ENCODE data around the gene GAB2.

The GAB2 gene

GRCh38 chr11:78257654-78258053, 160.0 kb downstream of the GAB2 start:
- Histone ChIP-seq H3K9me3 (replicated peaks in 1 of 11) (no peaks in the 10 kb centered on the region), H3K4me1 (peaks cover 0 to 20% (median 0%) of the 10 kb centered on the region in 10 experiments; a peak in 7 of 20 replicates), H3K9ac (no peak overlapping the region), H3K4me3 (no peak overlapping the region), H3K27ac (no peak overlapping the region), H3K4me2 (peak overlapping the region in 3 of 11 experiments; percentile 27 to 41 (median 38); a peak in 4 of 22 replicates), H3K36me3 (peaks cover 51 to 92% (median 76%) of the 10 kb centered on the region in 11 experiments), H4K20me1 (peaks cover 13 to 100% (median 95%) of the 10 kb centered on the region in 11 experiments; a peak in 20 of 22 replicates), H3K27me3 (no peaks in the 10 kb centered on the region)
- TF ChIP-seq Cebpa-rat (IDR thresholded peaks at IDR 0.05) = no peak

- no peak overlapping the region for H3K9ac ChIP-seq
- no peaks in the 10 kb centered on the region for H3K9me3 ChIP-seq (replicated peaks in 1 of 11)
- peak overlapping the region in 4 of 11 experiments; percentile 12 to 41 (median 32); a peak in 7 of 22 replicates for H3K4me2 ChIP-seq
- H3K4me1 ChIP-seq = peaks cover 0 to 27% (median 0%) of the 10 kb centered on the region in 10 experiments; a peak in 7 of 20 replicates
- H3K4me3 ChIP-seq = no peak overlapping the region
- no peaks in the 10 kb centered on the region for H3K27me3 ChIP-seq
- no peak for TF ChIP-seq Cebpa-rat (IDR thresholded peaks at IDR 0.05)
- no peak overlapping the region for H3K27ac ChIP-seq
- peaks cover 44 to 91% (median 69%) of the 10 kb centered on the region in 11 experiments for H3K36me3 ChIP-seq
- peaks cover 18 to 100% (median 95%) of the 10 kb centered on the region in 11 experiments; a peak in 20 of 22 replicates for H4K20me1 ChIP-seq
Observed at GRCh38 chr11:78256962-78257361, 160.7 kb downstream of the GAB2 start.

- peaks cover 0 to 37% (median 0%) of the 10 kb centered on the region in 10 experiments; a peak in 7 of 20 replicates for H3K4me1 ChIP-seq
- peaks cover 14 to 100% (median 95%) of the 10 kb centered on the region in 11 experiments; a peak in 20 of 22 replicates for H4K20me1 ChIP-seq
- no peak overlapping the region for H3K4me2 ChIP-seq
- peaks cover 36 to 91% (median 67%) of the 10 kb centered on the region in 11 experiments for H3K36me3 ChIP-seq
- H3K27ac ChIP-seq = no peak overlapping the region
- H3K9me3 ChIP-seq (replicated peaks in 1 of 11) = no peaks in the 10 kb centered on the region
- H3K27me3 ChIP-seq = no peaks in the 10 kb centered on the region
- TF ChIP-seq Cebpa-rat (IDR thresholded peaks at IDR 0.05) = no peak
- no peak overlapping the region for H3K4me3 ChIP-seq
- no peak overlapping the region for H3K9ac ChIP-seq
Observed at GRCh38 chr11:78255919-78256318, 161.7 kb downstream of the GAB2 start.

DNA sequence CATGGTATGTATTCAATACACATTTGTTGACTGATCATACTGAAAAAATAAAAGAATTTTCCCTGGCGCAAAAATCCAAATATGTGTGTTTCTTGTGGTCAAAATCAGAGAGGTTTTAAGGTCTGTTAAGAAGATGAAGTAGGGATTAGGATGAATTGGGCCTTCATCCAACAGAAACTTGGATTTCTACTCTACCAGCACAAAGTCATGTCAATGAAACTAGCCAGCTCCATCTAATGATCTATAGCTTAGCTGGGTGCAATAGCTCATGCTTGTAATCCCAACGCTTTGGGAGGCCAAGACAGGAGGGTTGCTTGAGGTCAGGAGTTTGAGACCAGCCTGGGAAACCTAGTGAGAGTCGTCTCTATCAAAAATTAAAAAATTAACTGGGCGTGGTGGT, 163.4 kb downstream of the GAB2 start:
- no peak overlapping the region for H3K9ac ChIP-seq
- no peaks in the 10 kb centered on the region for H3K9me3 ChIP-seq (replicated peaks in 1 of 11)
- no peak overlapping the region for H3K4me3 ChIP-seq
- H3K27ac ChIP-seq = no peak overlapping the region
- H3K4me2 ChIP-seq = no peak overlapping the region
- H3K27me3 ChIP-seq = no peaks in the 10 kb centered on the region
- peaks cover 49 to 97% (median 76%) of the 10 kb centered on the region in 11 experiments for H3K36me3 ChIP-seq
- no peak for TF ChIP-seq Cebpa-rat (IDR thresholded peaks at IDR 0.05)
- peaks cover 12 to 100% (median 93%) of the 10 kb centered on the region in 11 experiments; a peak in 20 of 22 replicates for H4K20me1 ChIP-seq
- peaks cover 0 to 48% (median 0%) of the 10 kb centered on the region in 10 experiments; a peak in 7 of 20 replicates for H3K4me1 ChIP-seq

DNA sequence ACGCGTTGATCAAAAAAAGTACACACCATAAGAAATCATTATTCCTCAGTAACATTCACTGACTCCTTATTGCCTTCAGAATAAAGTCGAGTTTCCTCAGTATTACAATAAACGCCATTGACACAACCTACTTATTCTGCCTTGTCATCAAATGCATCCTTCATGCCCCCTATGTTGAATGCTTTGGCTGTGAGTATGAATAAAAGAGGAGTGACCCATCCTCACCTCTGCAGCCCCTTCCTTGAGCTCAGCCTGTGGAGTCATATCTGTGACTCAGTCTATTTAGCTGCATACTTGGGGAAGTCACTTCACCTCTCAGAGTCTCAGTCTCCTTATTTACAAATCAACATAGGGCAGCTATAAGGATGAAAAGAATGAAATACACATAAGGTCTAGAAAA, 163.8 kb downstream of the GAB2 start:
- Histone ChIP-seq H3K27me3 (no peaks in the 10 kb centered on the region), H3K9me3 (replicated peaks in 1 of 11) (no peaks in the 10 kb centered on the region), H3K36me3 (peaks cover 52 to 97% (median 80%) of the 10 kb centered on the region in 11 experiments), H3K4me3 (no peak overlapping the region), H3K9ac (no peak overlapping the region), H3K27ac (no peak overlapping the region), H4K20me1 (peaks cover 12 to 100% (median 89%) of the 10 kb centered on the region in 11 experiments; a peak in 20 of 22 replicates), H3K4me1 (peaks cover 0 to 48% (median 0%) of the 10 kb centered on the region in 10 experiments; a peak in 7 of 20 replicates), H3K4me2 (no peak overlapping the region)
- TF ChIP-seq Cebpa-rat (IDR thresholded peaks at IDR 0.05) = no peak

DNA sequence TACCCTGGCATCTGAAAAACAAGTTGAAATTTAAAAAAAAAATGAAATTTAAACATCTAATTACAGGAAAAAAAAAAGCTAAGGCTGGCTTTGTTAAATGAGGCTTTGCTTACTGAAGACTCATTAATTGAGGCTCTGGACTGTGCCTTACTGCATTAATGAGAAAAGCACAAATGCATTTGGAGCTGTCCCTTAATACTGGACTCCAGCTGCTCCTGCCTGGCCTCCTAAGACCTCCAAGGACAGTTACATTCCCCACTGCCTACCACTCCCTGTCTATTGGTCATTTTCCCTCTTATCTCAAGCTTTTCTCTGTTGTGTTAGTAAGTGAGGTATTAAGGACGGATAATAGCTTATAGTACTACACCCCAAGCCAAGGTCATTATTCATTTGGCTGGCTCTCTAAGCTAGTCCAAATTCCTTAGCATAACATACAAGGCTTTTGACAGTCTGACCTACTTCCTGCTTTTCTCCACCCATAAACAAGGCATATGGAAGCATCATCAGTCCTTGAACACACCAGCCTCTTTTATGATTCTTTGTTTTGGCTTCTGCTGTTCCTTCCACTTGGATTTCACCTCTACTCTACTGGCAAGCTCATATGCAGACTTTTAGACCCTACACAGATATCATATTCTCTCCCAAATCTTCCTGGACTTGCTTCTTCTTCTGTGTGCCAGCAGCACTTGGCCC, 166.4 kb downstream of the GAB2 start:
- H3K9ac ChIP-seq = no peak overlapping the region
- H3K27me3 ChIP-seq = no peaks in the 10 kb centered on the region
- H3K9me3 ChIP-seq (replicated peaks in 1 of 11) = peaks cover 0 to 14% (median 8%) of the 10 kb centered on the region in 11 experiments; a peak in 15 of 22 replicates
- peaks cover 0 to 29% (median 0%) of the 10 kb centered on the region in 10 experiments; a peak in 4 of 20 replicates for H3K4me1 ChIP-seq
- H3K27ac ChIP-seq = no peak overlapping the region
- H3K36me3 ChIP-seq = peaks cover 69 to 98% (median 93%) of the 10 kb centered on the region in 11 experiments
- peak overlapping the region in 1 of 11 experiments; percentile 32; a peak in 2 of 22 replicates for H3K4me2 ChIP-seq
- no peak overlapping the region for H3K4me3 ChIP-seq
- no peak for TF ChIP-seq Cebpa-rat (IDR thresholded peaks at IDR 0.05)
- H4K20me1 ChIP-seq = peaks cover 12 to 100% (median 65%) of the 10 kb centered on the region in 11 experiments; a peak in 20 of 22 replicates

- H4K20me1 ChIP-seq = peaks cover 12 to 100% (median 55%) of the 10 kb centered on the region in 11 experiments; a peak in 20 of 22 replicates
- no peak overlapping the region for H3K9ac ChIP-seq
- H3K4me3 ChIP-seq = no peak overlapping the region
- TF ChIP-seq Cebpa-rat (IDR thresholded peaks at IDR 0.05) = no peak
- H3K27me3 ChIP-seq = no peaks in the 10 kb centered on the region
- H3K4me2 ChIP-seq = 0 out of 22 replicates have a peak overlapping the region, but pooled peaks of 1 of the 11 experiments have one; percentile 34
- H3K4me1 ChIP-seq = peaks cover 0 to 37% (median 0%) of the 10 kb centered on the region in 10 experiments; a peak in 4 of 20 replicates
- no peak overlapping the region for H3K27ac ChIP-seq
- peaks cover 65 to 97% (median 91%) of the 10 kb centered on the region in 11 experiments for H3K36me3 ChIP-seq
- H3K9me3 ChIP-seq (replicated peaks in 1 of 11) = peaks cover 0 to 18% (median 10%) of the 10 kb centered on the region in 11 experiments; a peak in 15 of 22 replicates
Observed at GRCh38 chr11:78250099-78250498, 167.5 kb downstream of the GAB2 start.

- H3K9me3 ChIP-seq (replicated peaks in 1 of 11) = peaks cover 0 to 22% (median 14%) of the 10 kb centered on the region in 11 experiments; a peak in 17 of 22 replicates
- peaks cover 60 to 97% (median 81%) of the 10 kb centered on the region in 11 experiments for H3K36me3 ChIP-seq
- H3K27ac ChIP-seq = no peak overlapping the region
- H3K27me3 ChIP-seq = no peaks in the 10 kb centered on the region
- TF ChIP-seq Cebpa-rat (IDR thresholded peaks at IDR 0.05) = no peak
- peaks cover 12 to 100% (median 43%) of the 10 kb centered on the region in 11 experiments; a peak in 20 of 22 replicates for H4K20me1 ChIP-seq
- H3K9ac ChIP-seq = no peak overlapping the region
- H3K4me3 ChIP-seq = no peak overlapping the region
- no peak overlapping the region for H3K4me2 ChIP-seq
- peaks cover 0 to 49% (median 0%) of the 10 kb centered on the region in 10 experiments; a peak in 6 of 20 replicates for H3K4me1 ChIP-seq
Observed at GRCh38 chr11:78248903-78249302, 168.7 kb downstream of the GAB2 start.

GRCh38 chr11:78248191-78248590, 169.4 kb downstream of the GAB2 start:
- peaks cover 10 to 100% (median 36%) of the 10 kb centered on the region in 11 experiments; a peak in 20 of 22 replicates for H4K20me1 ChIP-seq
- H3K4me3 ChIP-seq = no peak overlapping the region
- peaks cover 0 to 29% (median 22%) of the 10 kb centered on the region in 11 experiments; a peak in 18 of 22 replicates for H3K9me3 ChIP-seq (replicated peaks in 1 of 11)
- H3K36me3 ChIP-seq = peaks cover 59 to 98% (median 83%) of the 10 kb centered on the region in 11 experiments
- H3K9ac ChIP-seq = no peak overlapping the region
- no peak for TF ChIP-seq Cebpa-rat (IDR thresholded peaks at IDR 0.05)
- H3K27ac ChIP-seq = no peak overlapping the region
- no peaks in the 10 kb centered on the region for H3K27me3 ChIP-seq
- peaks cover 0 to 56% (median 0%) of the 10 kb centered on the region in 10 experiments; a peak in 6 of 20 replicates for H3K4me1 ChIP-seq
- no peak overlapping the region for H3K4me2 ChIP-seq
